Vagina (tissue), 2 donors: ENCODE measurements around the gene EFHD1.

Experiments
- CTCF ChIP-seq, 3 experiments: fragments of 450-650 bp in 2 of 3; fragments of 200-600 bp in 1 of 3; sonication (generic) in 1 of 3; IDR thresholded peaks; one replicate each; pipeline ENCODE4 v1.5.1; 2017 to 2019; ENCODE audit warnings: antibody characterized with exemption in 3 of 3, mild to moderate bottlenecking in 2 of 3, moderate library complexity in 2 of 3
- POLR2A ChIP-seq, 2 donors: fragments of 450-650 bp; IDR thresholded peaks; one replicate each; pipeline ENCODE4 v1.6.1; 2017; ENCODE audit warnings: antibody characterized with exemption in 2 of 2, mild to moderate bottlenecking in 2 of 2, moderate library complexity in 2 of 2
- POLR2AphosphoS5 ChIP-seq, 2 donors: sonication (generic); formaldehyde crosslinking; IDR thresholded peaks; one replicate each; pipeline ENCODE4 v1.9.0; 2017; ENCODE audit warnings: antibody characterized with exemption in 2 of 2, mild to moderate bottlenecking in 2 of 2, low read depth in 1 of 2; ENCODE audit not compliant: insufficient read depth in 1 of 2

DNA sequence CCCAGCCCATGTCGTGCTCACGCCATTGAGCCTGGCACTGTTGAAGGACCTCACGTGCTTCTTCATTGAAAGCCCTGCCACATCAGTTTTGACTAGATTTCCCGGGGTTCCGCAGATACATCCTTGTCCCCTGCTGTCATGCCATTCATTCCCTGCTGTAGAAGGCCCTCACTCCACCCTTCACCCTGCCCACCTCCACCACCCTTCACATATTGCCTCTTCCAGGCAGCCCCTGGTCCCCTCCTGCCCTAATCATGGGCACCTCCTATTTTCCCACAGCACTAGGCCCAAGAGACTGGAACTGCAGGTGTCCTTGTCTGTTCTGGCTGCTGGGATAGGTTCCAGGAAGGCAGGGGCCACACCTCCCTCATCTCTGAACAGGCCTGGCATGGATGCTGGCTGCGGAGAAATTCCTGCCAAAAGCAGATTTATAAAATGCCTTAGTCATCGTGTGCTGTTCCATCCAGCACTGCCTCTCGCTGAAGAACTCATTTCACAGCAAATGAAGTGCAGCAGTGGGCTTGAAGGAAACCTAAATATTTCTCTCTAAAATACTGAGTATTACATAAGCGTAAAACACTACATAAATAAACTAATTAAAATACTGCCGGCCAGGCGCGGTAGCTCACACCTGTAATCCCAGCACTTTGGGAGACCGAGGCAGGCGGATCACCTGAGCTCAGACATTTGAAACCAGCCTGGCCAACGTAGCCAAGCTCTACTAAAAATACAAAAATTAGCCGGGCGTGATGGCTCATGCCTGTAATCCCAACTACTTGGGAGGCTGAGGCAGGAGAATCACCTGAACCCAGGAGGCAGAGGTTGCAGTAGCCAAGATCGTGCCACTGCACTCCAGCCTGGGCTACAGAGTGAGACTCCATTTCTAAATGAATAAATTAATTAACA lies 44.5 kb upstream of the EFHD1 start:
- TF ChIP-seq CTCF (IDR thresholded peaks at IDR 0.05) (no peak), POLR2A (IDR thresholded peaks at IDR 0.05) (no peak), POLR2AphosphoS5 (IDR thresholded peaks at IDR 0.05; ENCODE audit: insufficient read depth in 1 of 2, low read depth in 1 of 2) (peak in 1 of 2 donors; percentile 56)
